SK-N-DZ (cell line): ENCODE data around the gene CCDC183.

Experiments used
- DNase-seq: peaks from one replicate; pipeline ENCODE4 v3.0.0-alpha.2; 2015; ENCODE audit warnings: low spot score
- small RNA-seq, 2 experiments: library from RNA; depleted of rRNA; stranded (forward); fragments of <200 nt; gene quantifications; one replicate each; pipeline ENCODE3, GENCODE V24; 2014

Gene CCDC183

GRCh38 chr9:136849038-136849959 lies 53.2 kb downstream of the CCDC183 start, which contains the start of gene PHPT1:
PHPT1 (plus strand) TSS chr9:136849409; CDS start chr9:136849431, 22 bp downstream.
- DNase-seq, result peak; percentile 99

GRCh38 chr9:136849960-136850865 lies 54.1 kb downstream of the CCDC183 start:
- no peak for DNase-seq

- no peak for DNase-seq
Measured at GRCh38 chr9:136850866-136851775, 55.0 kb downstream of the CCDC183 start.

GRCh38 chr9:136851941-136852663 lies 56.0 kb downstream of the CCDC183 start, which contains the start of gene MAMDC4:
MAMDC4 (plus strand) TSS chr9:136852346; CDS start chr9:136852417, 71 bp downstream.
- DNase-seq, result no peak

GRCh38 chr9:136852664-136853595 lies 56.8 kb downstream of the CCDC183 start:
- no peak for DNase-seq

- no peak for DNase-seq
Measured at GRCh38 chr9:136853596-136854112, 57.5 kb downstream of the CCDC183 start.

GRCh38 chr9:136854113-136854841 lies 58.1 kb downstream of the CCDC183 start:
- DNase-seq, result no peak

- no peak for DNase-seq
Measured at GRCh38 chr9:136854842-136855460, 58.8 kb downstream of the CCDC183 start.

GRCh38 chr9:136855461-136856078 lies 59.4 kb downstream of the CCDC183 start:
- DNase-seq, result no peak

GRCh38 chr9:136856079-136856476 lies 59.9 kb downstream of the CCDC183 start:
- no peak for DNase-seq

GRCh38 chr9:136856541-136857141 lies 60.5 kb downstream of the CCDC183 start:
- DNase-seq, result no peak

GRCh38 chr9:136857166-136857565 lies 61.0 kb downstream of the CCDC183 start:
- no peak for DNase-seq

Small RNA genes lying within 50 kb of the gene (small RNA-seq; reads per million reads assigned to genes)
- 0 reads per million in 2 experiments for gene AL355987.2
- 0 reads per million in 2 experiments for gene ATP6V1G1P3
- gene MIR4292, result 0 reads per million in 2 experiments
- 0 reads per million in 2 experiments for gene MIR6722
